Activated T-helper 1 cell treated with anti-CD3 and anti-CD28 coated beads, Interleukin-12 subunit alpha, Interleukin-12 subunit beta, Interleukin-2, Interleukin-4 antibody, amounts not matched to agents 30 ng/mL and 10 ng/mL and 1 ng/mL, durations not matched to agents 14 hours and 24 hours and 36 hours (primary cell): Measurements from ENCODE around the gene IDI2. TPM values are rescaled to one million over a fixed set of nuclear protein-coding genes. Genes with fewer than 3 reads are reported as not detected.
A peak's percentile ranks its signal among the peaks of the same experiment; 100 is the strongest.
"Not testable (repeated sequence)": the region's sequence is repeated elsewhere in the genome, so short reads cannot be mapped to it uniquely, and the experiment has no call there.

Source experiments
- DNase-seq: peaks from one replicate; pipeline ENCODE4 v3.0.0; 2021; ENCODE audit warnings: low spot score
- H3K27ac Mint-ChIP-seq: one replicate; pipeline ENCODE4 v1.8.0; 2021; ENCODE audit warnings: mild to moderate bottlenecking, mixed read lengths
- H3K27me3 Mint-ChIP-seq: one replicate; pipeline ENCODE4 v1.8.0; 2022; ENCODE audit warnings: mild to moderate bottlenecking, moderate library complexity, mixed read lengths; ENCODE audit not compliant: insufficient read depth
- H3K36me3 Mint-ChIP-seq: one replicate; pipeline ENCODE4 v1.8.0; 2021; ENCODE audit warnings: low read depth, mixed read lengths
- H3K4me1 Mint-ChIP-seq: one replicate; pipeline ENCODE4 v1.8.0; 2021; ENCODE audit warnings: low read depth, mixed read lengths
- H3K4me3 Mint-ChIP-seq: one replicate; pipeline ENCODE4 v1.8.0; 2021; ENCODE audit warnings: mild to moderate bottlenecking, moderate library complexity, mixed read lengths
- H3K9me3 Mint-ChIP-seq: one replicate; pipeline ENCODE4 v1.8.0; 2021; ENCODE audit warnings: mixed read lengths
- intact Hi-C: fragments of 100-400 bp; cut with micrococcal nuclease; formaldehyde crosslinking; loops from one replicate; pipeline ENCODE4 v1.15.1; 2024
- total RNA-seq: library from RNA; stranded (reverse); gene quantifications from 2 replicates; pipeline ENCODE4 v1.2.3, GENCODE V29; 2022

Gene IDI2
- total RNA-seq, 1 donor from 2014 or later, result not detected

DNA sequence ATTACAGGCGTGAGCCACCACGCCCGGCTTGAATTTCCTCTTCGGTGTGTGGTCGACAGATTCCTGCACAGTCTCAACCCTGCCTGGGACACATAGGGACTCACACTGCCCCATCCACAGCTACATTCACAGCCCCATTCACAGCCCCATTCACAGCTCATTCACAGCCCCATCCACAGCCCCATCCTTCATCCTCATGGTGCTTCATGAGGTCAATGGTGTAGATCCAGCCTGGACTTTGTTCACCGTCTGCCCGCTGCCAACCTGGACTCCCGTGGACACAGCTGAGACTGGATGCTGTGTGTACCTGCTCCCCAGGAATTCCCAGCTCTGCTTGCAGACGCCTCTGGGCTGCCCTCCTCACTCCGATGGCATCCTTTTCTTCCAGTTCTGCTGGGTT lies 5.2 kb downstream of the IDI2 start:
- Mint-ChIP-seq H3K27ac (peak overlapping the region; percentile 48), H3K9me3 (no peaks in the 10 kb centered on the region), H3K4me1 (no peaks in the 10 kb centered on the region), H3K27me3 (no peaks in the 10 kb centered on the region), H3K36me3 (peaks cover 35% of the 10 kb centered on the region), H3K4me3 (no peak overlapping the region)
- intact Hi-C loops, result no loop called here
- DNase-seq, result no peak

DNA sequence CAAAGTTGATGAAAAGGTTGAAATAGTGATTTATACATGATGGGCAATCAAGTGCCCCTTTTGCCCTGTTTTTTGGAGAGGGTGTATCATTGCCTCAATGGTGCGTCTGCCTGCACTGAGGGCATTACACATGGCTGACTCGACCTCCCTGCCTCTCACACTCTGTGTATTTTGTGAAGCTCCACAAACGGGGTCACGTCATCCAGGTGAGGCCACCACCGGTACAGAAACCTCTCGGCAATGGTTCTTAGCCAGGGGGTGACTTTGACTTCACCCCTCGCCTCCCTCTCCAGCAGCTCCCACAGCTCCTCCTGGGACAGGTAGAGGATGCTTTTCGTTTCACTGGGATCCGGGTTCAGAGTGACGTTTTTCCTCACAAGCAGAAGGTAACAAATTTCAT lies 6.3 kb downstream of the IDI2 start:
- DNase-seq, result no peak
- Mint-ChIP-seq H3K4me3 (no peak overlapping the region), H3K9me3 (no peaks in the 10 kb centered on the region), H3K4me1 (no peaks in the 10 kb centered on the region), H3K27me3 (no peaks in the 10 kb centered on the region), H3K36me3 (peaks cover 39% of the 10 kb centered on the region), H3K27ac (no peak overlapping the region)
- intact Hi-C loops, result no loop called here

DNA sequence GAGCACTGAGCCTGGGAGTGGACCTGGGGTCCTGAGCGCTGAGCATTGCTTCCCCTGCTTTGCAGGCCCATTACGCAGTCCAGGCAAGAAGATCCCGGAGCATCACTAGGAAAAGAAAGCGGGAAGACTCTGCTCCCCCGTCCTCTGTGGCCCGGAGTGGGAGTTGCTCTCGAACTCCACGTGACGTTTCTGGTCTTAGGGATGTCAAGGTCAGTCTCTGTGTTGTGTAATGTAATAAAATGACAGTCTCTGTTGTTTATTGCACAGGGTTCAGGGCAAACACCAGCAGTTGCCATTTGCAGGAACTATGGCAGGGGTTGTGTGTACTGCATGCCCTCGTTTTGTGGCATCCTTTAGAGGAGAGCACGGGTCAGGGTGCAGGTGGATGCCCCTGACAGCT lies 10.0 kb downstream of the IDI2 start:
- no peak overlapping the region for H3K27ac Mint-ChIP-seq
- H3K36me3 Mint-ChIP-seq, result peaks cover 66% of the 10 kb centered on the region
- H3K4me3 Mint-ChIP-seq, result no peak overlapping the region
- intact Hi-C loops, result no loop called here
- no peaks in the 10 kb centered on the region for H3K27me3 Mint-ChIP-seq
- H3K4me1 Mint-ChIP-seq, result peaks cover 15% of the 10 kb centered on the region
- H3K9me3 Mint-ChIP-seq, result no peaks in the 10 kb centered on the region
- DNase-seq, result no peak

DNA sequence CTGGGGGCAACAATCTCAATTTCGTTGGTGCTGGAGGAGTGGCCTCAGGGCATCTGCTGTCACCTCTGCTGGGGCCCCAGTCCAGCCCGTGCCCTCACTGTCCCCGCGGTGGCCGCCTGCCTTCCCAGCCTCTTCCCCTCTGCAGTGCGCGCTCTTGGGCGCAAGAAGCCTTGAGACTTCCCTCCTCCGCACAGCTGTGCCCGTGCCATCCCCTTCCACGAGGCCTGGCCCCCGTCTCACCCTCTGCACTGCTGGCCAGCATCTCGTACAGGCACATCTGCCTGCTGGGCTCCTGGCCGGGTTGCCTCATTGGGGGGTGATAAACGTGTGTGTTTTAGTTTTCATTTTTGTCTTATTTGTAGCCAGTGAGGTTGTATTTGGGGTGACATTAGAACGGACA lies 14.0 kb downstream of the IDI2 start:
- Mint-ChIP-seq H3K4me3 (no peak overlapping the region), H3K4me1 (peaks cover 44% of the 10 kb centered on the region), H3K27ac (peak overlapping the region; percentile 92), H3K27me3 (no peaks in the 10 kb centered on the region), H3K9me3 (peaks cover 15% of the 10 kb centered on the region), H3K36me3 (peaks cover 76% of the 10 kb centered on the region)
- no peak for DNase-seq
- intact Hi-C loops, result no loop called here

DNA sequence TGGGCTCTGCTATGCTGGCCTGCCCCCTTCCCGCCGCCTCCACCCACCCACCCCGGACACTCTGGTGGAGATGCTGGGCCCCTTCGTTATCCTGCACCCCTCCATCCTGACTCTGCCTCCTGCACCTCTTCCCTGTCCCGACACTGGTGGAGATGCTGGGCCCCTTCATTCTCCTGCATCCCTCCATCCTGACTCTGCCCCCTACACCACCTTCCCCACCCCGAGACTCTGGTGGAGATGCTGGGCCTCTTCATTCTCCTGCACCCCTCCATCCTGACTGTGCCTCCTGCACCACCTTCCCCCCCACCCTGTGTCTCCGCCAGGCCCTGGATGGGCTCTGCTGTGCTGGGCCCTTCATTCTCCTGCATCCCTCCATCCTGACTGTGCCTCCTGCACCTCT lies 15.0 kb downstream of the IDI2 start:
- H3K9me3 Mint-ChIP-seq, result peaks cover 15% of the 10 kb centered on the region
- H3K36me3 Mint-ChIP-seq, result peaks cover 80% of the 10 kb centered on the region
- no peak for DNase-seq
- intact Hi-C loops, result loop anchor here (1.0 kb wide), 4 partner anchors 17 to 84 kb away; partner anchors contain the start of genes GTPBP4 and IDI1
- H3K27me3 Mint-ChIP-seq, result no peaks in the 10 kb centered on the region
- H3K4me3 Mint-ChIP-seq, result peak overlapping the region; percentile 61
- peak overlapping the region; percentile 97 for H3K27ac Mint-ChIP-seq
- peaks cover 44% of the 10 kb centered on the region for H3K4me1 Mint-ChIP-seq

DNA sequence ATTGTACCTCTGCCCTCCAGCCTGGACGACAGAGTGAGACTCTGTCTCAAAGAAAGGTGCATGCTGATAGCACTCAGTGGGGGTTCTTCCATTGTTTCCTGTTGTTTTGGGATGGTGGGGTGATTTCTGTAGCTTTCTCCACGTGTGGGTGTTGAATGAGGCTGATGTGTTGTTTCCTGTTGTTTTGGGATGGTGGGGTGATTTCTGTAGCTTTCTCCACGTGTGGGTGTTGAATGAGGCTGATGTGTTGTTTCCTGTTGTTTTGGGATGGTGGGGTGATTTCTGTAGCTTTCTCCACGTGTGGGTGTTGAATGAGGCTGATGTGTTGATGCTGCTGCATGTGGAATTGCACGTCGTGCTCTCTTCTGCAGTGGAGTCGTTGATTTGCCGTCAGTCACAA lies 15.7 kb downstream of the IDI2 start:
- intact Hi-C loops, result loop anchor here (1.0 kb wide), 4 partner anchors 17 to 84 kb away; partner anchors contain the start of genes GTPBP4 and IDI1
- Mint-ChIP-seq H3K36me3 (peaks cover 83% of the 10 kb centered on the region), H3K4me1 (peaks cover 44% of the 10 kb centered on the region), H3K4me3 (peak overlapping the region; percentile 65), H3K9me3 (peaks cover 15% of the 10 kb centered on the region), H3K27ac (peak overlapping the region; percentile 97)
- H3K27me3 Mint-ChIP-seq, DNase-seq: not testable (repeated sequence)

DNA sequence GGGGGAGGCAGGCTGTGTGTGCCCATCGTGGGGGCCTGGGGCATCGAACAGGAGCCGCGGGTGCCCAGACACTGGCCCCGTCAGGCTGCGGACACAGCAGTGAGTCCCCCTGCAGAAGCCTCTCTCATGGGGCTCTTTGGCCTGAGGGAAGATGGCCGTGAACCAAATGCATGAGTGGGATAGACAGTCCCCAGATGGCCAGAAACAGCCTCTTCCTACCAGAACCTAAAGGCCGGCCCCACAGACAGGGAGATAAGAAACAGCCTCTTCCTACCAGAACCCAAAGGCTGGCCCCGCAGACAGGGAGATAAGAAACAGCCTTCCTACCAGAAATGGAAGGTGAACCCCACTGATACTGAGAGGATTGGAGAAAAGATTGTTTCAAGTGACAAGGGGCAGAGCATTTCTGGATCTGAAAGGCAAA lies 16.6 kb downstream of the IDI2 start:
- Mint-ChIP-seq H3K9me3 (peaks cover 15% of the 10 kb centered on the region), H3K27me3 (no peaks in the 10 kb centered on the region), H3K36me3 (peaks cover 81% of the 10 kb centered on the region), H3K4me3 (peak overlapping the region; percentile 39), H3K4me1 (peaks cover 44% of the 10 kb centered on the region), H3K27ac (peak overlapping the region; percentile 97)
- no peak for DNase-seq
- intact Hi-C loops, result no loop called here

DNA sequence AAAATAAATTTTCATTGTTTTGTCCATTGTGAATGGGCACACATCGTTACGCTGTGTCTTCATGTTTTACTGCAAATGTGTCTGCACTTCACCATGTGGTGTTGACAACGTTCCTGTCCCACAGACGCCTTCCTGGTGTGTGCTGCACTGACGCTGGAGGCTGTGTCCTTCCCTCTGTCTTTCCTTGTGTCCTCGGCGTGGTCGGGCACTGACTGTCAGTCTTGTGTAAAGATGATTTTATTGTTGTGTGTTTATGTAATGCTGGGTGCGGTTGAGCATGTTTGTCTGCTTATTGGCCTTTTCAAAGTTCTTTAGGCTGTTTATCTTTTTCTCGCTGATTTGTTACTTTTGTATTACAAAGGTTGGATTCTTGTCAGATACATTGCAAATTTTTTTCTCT lies 18.1 kb downstream of the IDI2 start:
- Mint-ChIP-seq H3K36me3 (peaks cover 85% of the 10 kb centered on the region), H3K9me3 (peaks cover 15% of the 10 kb centered on the region), H3K27ac (peak overlapping the region; percentile 44), H3K4me3 (no peak overlapping the region), H3K4me1 (peaks cover 44% of the 10 kb centered on the region), H3K27me3 (no peaks in the 10 kb centered on the region)
- DNase-seq, result no peak
- intact Hi-C loops, result no loop called here

DNA sequence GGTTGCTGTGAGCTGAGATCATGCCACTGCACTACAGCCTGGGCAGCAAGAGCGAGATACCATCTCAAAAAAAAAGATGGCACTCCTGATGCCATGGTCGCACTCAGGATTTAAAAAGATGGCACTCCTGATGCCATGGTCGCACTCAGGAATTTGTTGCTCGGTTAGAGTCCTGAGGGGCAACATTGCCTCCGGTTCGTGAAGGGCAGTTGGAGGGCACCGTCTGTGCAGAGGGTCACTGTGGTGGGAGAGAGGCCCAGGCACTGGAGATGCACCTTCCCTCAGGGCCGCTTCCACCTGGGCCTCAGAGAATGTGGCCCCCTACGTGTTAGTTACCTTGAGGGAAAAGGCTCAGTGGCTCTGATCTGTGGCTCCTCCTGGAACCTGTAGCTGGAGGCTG lies 19.1 kb downstream of the IDI2 start:
- peaks cover 36% of the 10 kb centered on the region for H3K4me1 Mint-ChIP-seq
- DNase-seq, result no peak
- peaks cover 83% of the 10 kb centered on the region for H3K36me3 Mint-ChIP-seq
- H3K27ac Mint-ChIP-seq, result peak overlapping the region; percentile 23
- H3K27me3 Mint-ChIP-seq, result no peaks in the 10 kb centered on the region
- H3K4me3 Mint-ChIP-seq, result no peak overlapping the region
- intact Hi-C loops, result no loop called here
- H3K9me3 Mint-ChIP-seq, result peaks cover 21% of the 10 kb centered on the region

DNA sequence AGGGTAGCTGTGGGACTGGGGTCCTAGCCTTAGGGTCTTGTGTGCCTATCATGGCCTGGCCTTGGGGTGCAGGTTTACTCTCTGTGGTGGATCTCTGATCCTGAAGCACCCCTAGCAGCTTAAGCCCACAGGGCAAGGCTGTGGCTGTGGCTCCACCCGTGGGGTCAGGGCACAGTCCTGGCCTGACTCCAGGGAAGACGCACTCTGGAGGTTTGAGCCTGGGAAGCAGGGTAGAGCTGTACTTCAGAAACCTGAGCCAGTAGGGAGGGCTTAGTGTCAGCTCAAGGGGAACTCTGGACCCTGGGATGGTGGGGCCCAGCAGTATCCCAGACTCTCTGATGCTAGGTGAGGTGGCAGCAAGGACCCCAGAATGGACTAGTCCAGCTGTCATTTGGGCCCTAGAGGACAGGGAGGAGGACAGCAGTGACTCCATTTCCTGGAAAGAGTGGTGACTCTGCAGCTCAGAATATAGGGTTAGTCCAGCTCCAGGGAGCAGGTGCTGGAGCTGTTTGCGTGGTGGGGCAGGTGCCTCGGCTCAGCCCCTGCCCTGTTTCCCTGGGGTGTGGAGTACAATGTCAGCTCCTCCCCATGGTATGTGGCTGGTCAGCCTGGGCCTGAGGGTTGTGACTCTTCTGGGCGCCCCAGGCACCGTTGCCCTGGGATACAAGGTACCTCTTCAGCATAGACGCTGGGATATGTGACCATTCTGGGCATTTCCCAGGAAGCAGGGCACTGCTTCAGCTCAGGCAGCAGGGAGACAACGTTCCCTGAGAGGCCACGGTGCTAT lies 21.6 kb downstream of the IDI2 start:
- Mint-ChIP-seq H3K36me3 (peaks cover 79% of the 10 kb centered on the region), H3K4me1 (peaks cover 15% of the 10 kb centered on the region), H3K9me3 (peaks cover 19% of the 10 kb centered on the region), H3K27me3 (no peaks in the 10 kb centered on the region), H3K4me3 (no peak overlapping the region), H3K27ac (peak overlapping the region; percentile 48)
- DNase-seq, result no peak
- intact Hi-C loops, result no loop called here

DNA sequence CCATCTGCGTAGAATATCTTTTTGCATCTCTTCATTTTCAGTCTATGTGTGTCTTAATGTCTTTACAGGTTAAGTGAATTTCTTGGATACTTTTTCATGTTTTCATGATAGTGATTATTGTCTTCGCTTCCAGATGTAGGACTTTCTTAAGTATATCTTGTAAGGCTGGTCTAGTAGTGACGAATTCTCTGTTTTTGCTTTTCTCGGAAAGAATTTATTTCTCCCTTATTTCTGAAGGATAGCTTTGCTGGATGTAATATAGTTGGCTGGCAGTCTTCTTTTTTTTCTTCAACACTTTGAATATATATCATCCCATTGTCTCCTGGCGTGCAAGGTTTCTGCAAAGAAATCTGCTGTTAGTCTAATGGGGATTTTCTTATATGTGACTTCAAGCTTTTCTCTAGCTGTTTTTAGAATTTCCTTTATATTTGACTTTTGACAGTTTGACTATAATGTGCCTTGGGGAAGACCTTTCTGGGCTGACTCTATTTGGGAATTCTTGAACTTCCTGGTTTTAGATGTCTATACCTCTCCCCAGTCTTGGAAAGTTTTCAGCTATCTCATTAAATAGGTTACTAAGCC lies 23.1 kb downstream of the IDI2 start:
- intact Hi-C loops, result no loop called here

DNA sequence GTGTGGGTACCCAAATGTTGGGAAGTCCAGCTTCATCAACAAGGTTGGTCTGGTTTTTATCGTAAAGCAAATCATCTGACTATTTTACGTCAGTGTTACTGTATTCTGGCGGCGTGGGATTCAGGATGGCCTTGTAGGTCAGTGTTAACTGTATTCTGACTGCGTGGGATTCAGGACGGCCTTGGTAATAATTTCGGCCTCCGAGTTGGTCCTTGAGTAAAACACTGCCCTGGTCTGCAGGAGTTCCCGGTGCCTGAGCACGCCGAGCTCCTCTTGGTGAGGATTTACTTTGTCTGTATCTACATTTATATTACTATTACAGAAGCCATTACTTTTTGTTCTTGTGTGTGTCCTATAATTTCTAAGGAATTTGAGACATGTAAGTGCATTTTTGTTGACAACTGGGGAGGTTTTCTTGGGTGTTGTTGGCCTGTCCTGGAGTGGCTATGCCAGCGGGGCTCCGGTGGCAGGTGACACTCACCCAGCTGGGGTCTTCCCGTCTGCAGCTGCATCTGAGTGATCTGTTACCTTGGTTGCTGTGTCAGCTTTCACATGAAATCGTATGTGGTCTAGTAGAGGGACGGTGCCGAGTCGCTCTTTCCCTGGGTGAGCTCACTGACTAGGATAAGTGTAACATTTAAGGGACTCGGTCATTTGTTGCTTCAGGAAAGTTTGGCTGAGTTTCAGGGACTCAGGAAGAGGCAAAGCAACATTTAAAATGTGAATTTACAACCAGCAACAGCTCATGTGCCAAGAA lies 28.2 kb downstream of the IDI2 start:
- no peak overlapping the region for H3K27ac Mint-ChIP-seq

More for the DNA sequence above, 23.1 kb downstream of the IDI2 start:
- peaks cover 79% of the 10 kb centered on the region for H3K36me3 Mint-ChIP-seq
- no peak overlapping the region for H3K4me3 Mint-ChIP-seq
- peaks cover 14% of the 10 kb centered on the region for H3K9me3 Mint-ChIP-seq
- no peaks in the 10 kb centered on the region for H3K27me3 Mint-ChIP-seq
- DNase-seq, result no peak
- H3K27ac Mint-ChIP-seq, result no peak overlapping the region
- peaks cover 1% of the 10 kb centered on the region for H3K4me1 Mint-ChIP-seq

DNA sequence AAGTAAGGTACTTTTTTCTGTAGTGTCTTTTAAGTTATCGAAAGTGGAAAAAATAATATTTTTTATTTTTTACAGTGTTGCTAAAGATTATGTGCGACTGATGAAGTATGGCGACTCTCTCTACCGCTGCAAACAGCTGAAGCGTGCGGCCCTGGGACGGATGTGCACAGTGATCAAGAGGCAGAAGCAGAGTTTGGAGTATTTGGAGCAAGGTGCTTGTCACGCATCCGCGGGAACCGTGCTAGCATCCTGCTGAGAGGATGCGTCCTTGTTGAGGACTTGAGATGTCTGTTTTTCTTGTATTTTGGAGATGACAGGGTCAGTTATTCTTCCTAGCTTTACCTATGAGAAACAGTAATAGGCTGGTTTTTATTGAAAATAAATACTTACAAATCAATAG lies 29.6 kb downstream of the IDI2 start:
- no peaks in the 10 kb centered on the region for H3K27me3 Mint-ChIP-seq
- H3K36me3 Mint-ChIP-seq, result peaks cover 73% of the 10 kb centered on the region
- peaks cover 3% of the 10 kb centered on the region for H3K9me3 Mint-ChIP-seq
- no peak for DNase-seq
- H3K4me3 Mint-ChIP-seq, result no peak overlapping the region
- peaks cover 12% of the 10 kb centered on the region for H3K4me1 Mint-ChIP-seq
- no peak overlapping the region for H3K27ac Mint-ChIP-seq
- intact Hi-C loops, result no loop called here

More for the DNA sequence above, 28.2 kb downstream of the IDI2 start:
- Mint-ChIP-seq H3K36me3 (peaks cover 78% of the 10 kb centered on the region), H3K4me3 (no peak overlapping the region), H3K27me3 (no peaks in the 10 kb centered on the region), H3K4me1 (peaks cover 8% of the 10 kb centered on the region), H3K9me3 (peaks cover 14% of the 10 kb centered on the region)
- no peak for DNase-seq
- intact Hi-C loops, result no loop called here
